ENCODE measurements around the gene CA10. TPM values are rescaled to one million over a fixed set of nuclear protein-coding genes. Genes with fewer than 3 reads are reported as not detected.

CA10 gene
- polyA plus RNA-seq, 1 donor from 2014 or later: 6.2 TPM

- Histone ChIP-seq H3K9me3 (ENCODE audit: low read length) (no peaks in the 10 kb centered on the region), H2AFZ (ENCODE audit: low read depth, low read length) (no peak overlapping the region), H3K4me2 (ENCODE audit: low read length) (no peak overlapping the region), H3K4me3 (ENCODE audit: low read length) (no peak overlapping the region), H3K27ac (ENCODE audit: low read length) (no peak overlapping the region), H3K27me3 (ENCODE audit: insufficient read depth, low read depth, low read length) (no peaks in the 10 kb centered on the region), H3F3A (ENCODE audit: insufficient read depth, low read length, poor library complexity, severe bottlenecking) (no peaks in the 10 kb centered on the region), H3K79me2 (replicated peaks; ENCODE audit: insufficient read depth, low read length) (no peaks in the 10 kb centered on the region), H3K9ac (ENCODE audit: low read length) (no peak overlapping the region), H3K9me2 (ENCODE audit: insufficient read depth, low read length) (no peaks in the 10 kb centered on the region), H4K20me1 (ENCODE audit: insufficient read depth) (no peaks in the 10 kb centered on the region), H3K36me3 (ENCODE audit: insufficient read depth, low read length) (no peaks in the 10 kb centered on the region)
- TF ChIP-seq POLR2AphosphoS5 (IDR thresholded peaks at IDR 0.05) (no peak), TAF1 (IDR thresholded peaks at IDR 0.05; ENCODE audit: low read depth) (no peak), EZH2 (IDR thresholded peaks at IDR 0.05; ENCODE audit: borderline replicate concordance, insufficient read depth, low read length, poor library complexity, severe bottlenecking) (no peak), CTCF (IDR thresholded peaks at IDR 0.05; ENCODE audit: poor library complexity, severe bottlenecking) (no peak), SMC3 (conservative IDR thresholded peaks at IDR 0.05; ENCODE audit: poor library complexity) (no peak), MXI1 (conservative IDR thresholded peaks at IDR 0.05; ENCODE audit: poor library complexity, severe bottlenecking) (no peak), EP300 (conservative IDR thresholded peaks at IDR 0.05; ENCODE audit: poor library complexity, severe bottlenecking) (no peak), REST (IDR thresholded peaks at IDR 0.05; ENCODE audit: borderline replicate concordance) (no peak), RAD21 (conservative IDR thresholded peaks at IDR 0.05) (no peak)
Measured at GRCh38 chr17:51820766-51821165, 337.7 kb downstream of the CA10 start.

- H3F3A ChIP-seq (ENCODE audit: insufficient read depth, low read length, poor library complexity, severe bottlenecking): no peaks in the 10 kb centered on the region
- H3K79me2 ChIP-seq (replicated peaks; ENCODE audit: insufficient read depth, low read length): no peaks in the 10 kb centered on the region
- H3K9ac ChIP-seq (ENCODE audit: low read length): no peak overlapping the region
- no peaks in the 10 kb centered on the region for H3K9me2 ChIP-seq (ENCODE audit: insufficient read depth, low read length)
- no peak overlapping the region for H3K4me3 ChIP-seq (ENCODE audit: low read length)
- H2AFZ ChIP-seq (ENCODE audit: low read depth, low read length): no peak overlapping the region
- no peaks in the 10 kb centered on the region for H3K27me3 ChIP-seq (ENCODE audit: insufficient read depth, low read depth, low read length)
- H3K27ac ChIP-seq (ENCODE audit: low read length): no peak overlapping the region
- H3K4me2 ChIP-seq (ENCODE audit: low read length): no peak overlapping the region
- H4K20me1 ChIP-seq (ENCODE audit: insufficient read depth): no peaks in the 10 kb centered on the region
- no peaks in the 10 kb centered on the region for H3K36me3 ChIP-seq (ENCODE audit: insufficient read depth, low read length)
- no peaks in the 10 kb centered on the region for H3K9me3 ChIP-seq (ENCODE audit: low read length)
- TF ChIP-seq TAF1 (IDR thresholded peaks at IDR 0.05; ENCODE audit: low read depth) (no peak), MXI1 (conservative IDR thresholded peaks at IDR 0.05; ENCODE audit: poor library complexity, severe bottlenecking) (no peak), SMC3 (conservative IDR thresholded peaks at IDR 0.05; ENCODE audit: poor library complexity) (no peak), POLR2AphosphoS5 (IDR thresholded peaks at IDR 0.05) (no peak), RAD21 (conservative IDR thresholded peaks at IDR 0.05) (no peak), EZH2 (IDR thresholded peaks at IDR 0.05; ENCODE audit: borderline replicate concordance, insufficient read depth, low read length, poor library complexity, severe bottlenecking) (no peak), CTCF (IDR thresholded peaks at IDR 0.05; ENCODE audit: poor library complexity, severe bottlenecking) (no peak), REST (IDR thresholded peaks at IDR 0.05; ENCODE audit: borderline replicate concordance) (no peak), EP300 (conservative IDR thresholded peaks at IDR 0.05; ENCODE audit: poor library complexity, severe bottlenecking) (no peak)
Measured at GRCh38 chr17:51820252-51820651, 338.3 kb downstream of the CA10 start.
